Nephron progenitor cell (in vitro differentiated cells): ENCODE measurements around the gene STAG2.

Experiments
- DNase-seq: peaks from one replicate; pipeline ENCODE4 v3.0.0; 2021
- H3K27ac Mint-ChIP-seq: 2 replicates; pipeline ENCODE4 v1.8.0; 2021; ENCODE audit warnings: mild to moderate bottlenecking, moderate library complexity, mixed read lengths
- H3K27me3 Mint-ChIP-seq: 2 replicates; pipeline ENCODE4 v1.8.0; 2021; ENCODE audit warnings: mild to moderate bottlenecking, low read depth, mixed read lengths; ENCODE audit not compliant: poor library complexity
- H3K36me3 Mint-ChIP-seq: 2 replicates; pipeline ENCODE4 v1.8.0; 2021; ENCODE audit warnings: low read depth, mixed read lengths
- H3K4me1 Mint-ChIP-seq: 2 replicates; pipeline ENCODE4 v1.8.0; 2021; ENCODE audit warnings: mixed read lengths
- H3K4me3 Mint-ChIP-seq: 2 replicates; pipeline ENCODE4 v1.8.0; 2021; ENCODE audit warnings: mild to moderate bottlenecking, moderate library complexity, mixed read lengths
- H3K9me3 Mint-ChIP-seq: 2 replicates; pipeline ENCODE4 v1.8.0; 2021; ENCODE audit warnings: mild to moderate bottlenecking, moderate library complexity, mixed read lengths
- CTCF ChIP-seq: fragments of 200-600 bp; sonication (generic); IDR thresholded peaks from 2 replicates; pipeline ENCODE4 v1.5.0; 2021; ENCODE audit warnings: antibody characterized with exemption

Gene STAG2

GRCh38 chrX:123965712-123966111, 4.2 kb downstream of the STAG2 start:
- H3K4me3 Mint-ChIP-seq, result no peak overlapping the region

GRCh38 chrX:123967497-123967896, 6.0 kb downstream of the STAG2 start:
- H3K4me3 Mint-ChIP-seq, result no peak overlapping the region
- peaks cover 78% of the 10 kb centered on the region for H3K9me3 Mint-ChIP-seq
- no peak for TF ChIP-seq CTCF
- H3K4me1 Mint-ChIP-seq, result peaks cover 16% of the 10 kb centered on the region
- H3K27me3 Mint-ChIP-seq, result no peaks in the 10 kb centered on the region
- peaks cover 53% of the 10 kb centered on the region for H3K36me3 Mint-ChIP-seq
- H3K27ac Mint-ChIP-seq, result no peak overlapping the region
- no peak for DNase-seq

More at GRCh38 chrX:123965712-123966111, 4.2 kb downstream of the STAG2 start:
- peaks cover 74% of the 10 kb centered on the region for H3K9me3 Mint-ChIP-seq
- peaks cover 16% of the 10 kb centered on the region for H3K4me1 Mint-ChIP-seq
- no peaks in the 10 kb centered on the region for H3K27me3 Mint-ChIP-seq
- TF ChIP-seq CTCF, result no peak
- DNase-seq, result no peak
- H3K36me3 Mint-ChIP-seq, result peaks cover 39% of the 10 kb centered on the region
- H3K27ac Mint-ChIP-seq, result no peak overlapping the region

GRCh38 chrX:123968383-123969050, 7.0 kb downstream of the STAG2 start:
- TF ChIP-seq CTCF, result no peak
- no peak overlapping the region for H3K4me3 Mint-ChIP-seq
- H3K27ac Mint-ChIP-seq, result no peak overlapping the region
- peaks cover 54% of the 10 kb centered on the region for H3K36me3 Mint-ChIP-seq
- peaks cover 73% of the 10 kb centered on the region for H3K9me3 Mint-ChIP-seq
- peaks cover 16% of the 10 kb centered on the region for H3K4me1 Mint-ChIP-seq
- DNase-seq, result no peak
- H3K27me3 Mint-ChIP-seq, result no peaks in the 10 kb centered on the region

GRCh38 chrX:123971982-123972381, 10.5 kb downstream of the STAG2 start:
- Mint-ChIP-seq H3K27ac (no peak overlapping the region), H3K36me3 (peaks cover 43% of the 10 kb centered on the region), H3K9me3 (peaks cover 51% of the 10 kb centered on the region), H3K4me1 (no peaks in the 10 kb centered on the region), H3K4me3 (no peak overlapping the region), H3K27me3 (no peaks in the 10 kb centered on the region)
- TF ChIP-seq CTCF, result no peak
- DNase-seq, result no peak

GRCh38 chrX:123973921-123974320, 12.4 kb downstream of the STAG2 start:
- Mint-ChIP-seq H3K27me3 (no peaks in the 10 kb centered on the region), H3K9me3 (peaks cover 35% of the 10 kb centered on the region), H3K4me3 (no peak overlapping the region), H3K27ac (no peak overlapping the region), H3K4me1 (no peaks in the 10 kb centered on the region), H3K36me3 (peaks cover 31% of the 10 kb centered on the region)
- no peak for TF ChIP-seq CTCF
- DNase-seq, result no peak

- Mint-ChIP-seq H3K27me3 (no peaks in the 10 kb centered on the region), H3K36me3 (peaks cover 21% of the 10 kb centered on the region), H3K9me3 (peaks cover 25% of the 10 kb centered on the region), H3K4me1 (peaks cover 4% of the 10 kb centered on the region), H3K4me3 (no peak overlapping the region), H3K27ac (no peak overlapping the region)
- DNase-seq, result no peak
- TF ChIP-seq CTCF, result no peak
These were observed 13.7 kb downstream of the STAG2 start for GRCh38 chrX:123975180-123975579.
